GM19328 (cell line): ENCODE data around the gene CTSS.

Experiments
- ATAC-seq: cut with Tn5 transposase; IDR thresholded peaks from one replicate; pipeline ENCODE4 v1.9.1; 2021; ENCODE audit warnings: mild to moderate bottlenecking, moderate library complexity; ENCODE audit not compliant: unreplicated experiment

Gene CTSS

GRCh38 chr1:150706091-150706490 lies 59.5 kb downstream of the CTSS start:
- ATAC-seq: no peak

GRCh38 chr1:150703427-150703826 lies 62.2 kb downstream of the CTSS start:
- no peak for ATAC-seq

- ATAC-seq: peak; percentile 98
Measured at GRCh38 chr1:150696995-150697927, 68.3 kb downstream of the CTSS start, which contains the start of gene GOLPH3L. TSS of gene GOLPH3L (minus strand) at chr1:150697154. CDS start at chr1:150694838, 2,316 bp downstream.

GRCh38 chr1:150696590-150696989 lies 69.0 kb downstream of the CTSS start:
- ATAC-seq: no peak

- ATAC-seq: no peak
Measured at GRCh38 chr1:150696162-150696561, 69.4 kb downstream of the CTSS start.

- ATAC-seq: no peak
Measured at GRCh38 chr1:150695561-150695960, 70.0 kb downstream of the CTSS start.

- ATAC-seq: no peak
Measured at GRCh38 chr1:150692720-150693119, 72.9 kb downstream of the CTSS start.

- ATAC-seq: no peak
Measured at GRCh38 chr1:150688763-150689162, 76.8 kb downstream of the CTSS start.

GRCh38 chr1:150686275-150686674 lies 79.3 kb downstream of the CTSS start:
- ATAC-seq: no peak

- no peak for ATAC-seq
Measured at GRCh38 chr1:150683914-150684313, 81.7 kb downstream of the CTSS start.
